Measurements from ENCODE around the gene TLR7.

DNA sequence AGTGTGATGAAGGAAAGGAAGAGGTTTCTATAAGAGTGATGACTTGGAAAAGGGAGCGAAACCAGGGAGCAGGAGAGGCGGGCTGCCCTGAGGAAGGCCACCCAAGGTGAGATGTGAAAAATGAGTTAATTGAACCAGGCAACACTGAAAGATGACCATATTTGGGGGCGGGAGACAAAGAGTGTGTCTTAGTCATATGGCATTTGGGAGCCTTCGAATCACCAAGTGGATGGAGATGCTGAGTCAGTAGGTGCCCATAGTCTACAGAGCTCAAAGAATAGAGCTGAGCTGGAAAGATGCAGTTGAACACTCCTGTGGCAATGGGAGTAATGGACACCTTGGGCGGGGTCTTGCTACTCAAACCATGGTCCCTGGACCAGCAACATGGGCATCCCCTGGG is 31.2 kb downstream of the TLR7 start:
- TF ChIP-seq POLR2A (IDR thresholded peaks at IDR 0.05; ENCODE audit: low read length) (no peak), GATA1 (IDR thresholded peaks at IDR 0.05; ENCODE audit: low read depth, low read length) (no peak)

All from erythroblast (primary cell).